ENCODE data around the gene GEMIN7. TPM values are rescaled to one million over a fixed set of nuclear protein-coding genes. Genes with fewer than 3 reads are reported as not detected.

The GEMIN7 gene
- total RNA-seq, 1 experiment from 2014 or later: 46.0 TPM

- Histone ChIP-seq H3K9me3 (ENCODE audit: control insufficient read depth, low read depth, low read length) (no peaks in the 10 kb centered on the region), H3K4me2 (ENCODE audit: insufficient read depth, insufficient read length, low read length) (peak overlapping the region; percentile 86), H4K5ac (ENCODE audit: insufficient read length, low read depth, low read length) (no peak overlapping the region), H4K91ac (ENCODE audit: insufficient read length, low read depth, low read length) (no peak overlapping the region), H3K23ac (ENCODE audit: insufficient read length, low read depth, low read length) (no peak overlapping the region), H3K79me2 (ENCODE audit: insufficient read depth, low read length) (peaks cover 10% of the 10 kb centered on the region; the same call in 1 of the 2 replicates), H2BK5ac (ENCODE audit: insufficient read length, low read length) (no peak overlapping the region), H3K27me3 (ENCODE audit: insufficient read depth, low read length) (no peaks in the 10 kb centered on the region), H3K79me1 (ENCODE audit: insufficient read depth, low read depth, low read length, poor library complexity, severe bottlenecking) (peaks cover 14% of the 10 kb centered on the region), H3K56ac (ENCODE audit: insufficient read length, low read depth, low read length) (no peak overlapping the region), H2BK15ac (ENCODE audit: low read depth, low read length) (no peak overlapping the region), H4K8ac (replicated peaks; ENCODE audit: insufficient read length, low read depth, low read length) (no peak overlapping the region), H3K4me1 (ENCODE audit: insufficient read depth, low read length) (no peaks in the 10 kb centered on the region; the same call in 1 of the 2 replicates), H2BK20ac (ENCODE audit: low read depth, low read length, poor library complexity, severe bottlenecking) (no peak overlapping the region), H3T11ph (ENCODE audit: low read length) (no peak overlapping the region), H2AK5ac (ENCODE audit: insufficient read length, low read length) (no peak overlapping the region), H2AFZ (ENCODE audit: low read length) (no peak overlapping the region), H3K23me2 (ENCODE audit: insufficient read length, low read depth, low read length, poor library complexity, severe bottlenecking) (peaks cover 6% of the 10 kb centered on the region), H2BK120ac (ENCODE audit: low read depth, low read length, poor library complexity, severe bottlenecking) (no peak overlapping the region), H3K27ac (ENCODE audit: insufficient read length, low read depth, low read length) (no peak overlapping the region), H2BK12ac (ENCODE audit: insufficient read length, low read depth, low read length) (no peak overlapping the region), H4K20me1 (ENCODE audit: control insufficient read depth, insufficient read depth, insufficient read length) (no peaks in the 10 kb centered on the region), H3K18ac (ENCODE audit: insufficient read length, low read depth, low read length) (no peak overlapping the region), H3K14ac (ENCODE audit: insufficient read depth, low read length) (no peak overlapping the region), H3K4ac (ENCODE audit: low read depth, low read length) (no peak overlapping the region), H3K9ac (ENCODE audit: extremely low read depth, insufficient read length, low read length) (no peak overlapping the region)
- Mint-ChIP-seq H3K4me3 (peak overlapping the region; percentile 93 to 99), H3K4me1 (peaks cover 10 to 13% of the 10 kb centered on the region in 2 experiments), H3K27me3 (ENCODE audit: low read depth) (no peaks in the 10 kb centered on the region), H3K36me3 (ENCODE audit: insufficient read depth in 1 of 3, low read depth in 3 of 3) (peaks cover 18 to 56% (median 40%) of the 10 kb centered on the region in 3 experiments; a peak in 6 of 7 replicates), H3K9me3 (no peaks in the 10 kb centered on the region; a peak in 1 of 5 replicates), H3K27ac (peak overlapping the region in 1 of 3 experiments; percentile 81; a peak in 2 of 7 replicates)
- WGBS (ENCODE audit: extremely low coverage, insufficient read length, low lambda C conversion rate): no CpG with 5 or more reads among the region's 19 CpGs
- DNase-seq: no peak
- TF ChIP-seq CTCF (conservative IDR thresholded peaks at IDR 0.05): no peak
Measured at GRCh38 chr19:45040059-45040771, 38.8 kb upstream of the GEMIN7 start.

All from H9 (cell line).